HepG2 (cell line): ENCODE results near the gene SETD1A. TPM values are rescaled to one million over a fixed set of nuclear protein-coding genes. Genes with fewer than 3 reads are reported as not detected.
A peak's percentile ranks its signal among the peaks of the same experiment; 100 is the strongest.

Experiments
- CBX2 ChIP-seq, 2 experiments: fragments of 200-600 bp in 1 of 2; sonication (generic); formaldehyde crosslinking in 1 of 2; IDR thresholded peaks; 2 replicates each; pipeline versions ENCODE4 v1.7.0 to v1.8.1; 2018 to 2022; ENCODE audit warnings: low read depth in 2 of 2, low read length in 1 of 2, mild to moderate bottlenecking in 1 of 2, missing genetic modification reagents in 1 of 2
- DZIP1 ChIP-seq: sonication (generic); formaldehyde crosslinking; IDR thresholded peaks from 2 replicates; pipeline ENCODE4 v1.5.0; 2020; ENCODE audit warnings: mild to moderate bottlenecking, missing genetic modification reagents
- ETV6 ChIP-seq: sonication (generic); formaldehyde crosslinking; conservative IDR thresholded peaks from 2 replicates; pipeline ENCODE4 v1.4.0; 2020; ENCODE audit warnings: missing genetic modification reagents
- NR1H2 ChIP-seq: sonication (generic); formaldehyde crosslinking; IDR thresholded peaks from 2 replicates; pipeline ENCODE4 v1.8.1; 2022; ENCODE audit warnings: low read depth, missing genetic modification reagents, borderline replicate concordance
- NR2F6 ChIP-seq, 2 experiments: IDR thresholded peaks; 2 replicates each; pipeline ENCODE4 v1.6.1; 2016; ENCODE audit warnings: antibody characterized with exemption in 1 of 2, mild to moderate bottlenecking in 1 of 2
- PAX8 ChIP-seq: sonication (generic); formaldehyde crosslinking; IDR thresholded peaks from 2 replicates; pipeline ENCODE4 v1.8.0; 2022; ENCODE audit warnings: mild to moderate bottlenecking, missing genetic modification reagents, borderline replicate concordance
- PAXIP1 ChIP-seq: sonication (generic); formaldehyde crosslinking; conservative IDR thresholded peaks from 2 replicates; pipeline ENCODE4 v1.4.0; 2020; ENCODE audit warnings: mild to moderate bottlenecking, missing genetic modification reagents, moderate library complexity
- PLRG1 ChIP-seq: fragments of 450-650 bp; conservative IDR thresholded peaks from 2 replicates; pipeline ENCODE4 v1.6.1; 2016
- PREB ChIP-seq: sonication (generic); formaldehyde crosslinking; IDR thresholded peaks from 2 replicates; pipeline ENCODE4 v1.4.0; 2020; ENCODE audit warnings: missing genetic modification reagents
- RAD51 ChIP-seq: fragments of 450-650 bp; IDR thresholded peaks from 2 replicates; pipeline ENCODE4 v1.6.1; 2016; ENCODE audit warnings: borderline replicate concordance
- RORA ChIP-seq: sonication (generic); formaldehyde crosslinking; IDR thresholded peaks from 2 replicates; pipeline ENCODE4 v1.5.0; 2020; ENCODE audit warnings: mild to moderate bottlenecking, missing genetic modification reagents, moderate library complexity
- SMARCC2 ChIP-seq: fragments of 450-650 bp; IDR thresholded peaks from 2 replicates; pipeline ENCODE4 v1.6.1; 2017; ENCODE audit warnings: antibody characterized with exemption, mild to moderate bottlenecking
- TCF12 ChIP-seq, 2 experiments: fragments of 450-650 bp in 1 of 2; sonication (generic) in 1 of 2; formaldehyde crosslinking in 1 of 2; IDR thresholded peaks; 2 replicates each; pipeline versions ENCODE4 v1.6.1 to v1.8.0; 2017 to 2022; ENCODE audit warnings: antibody characterized with exemption in 1 of 2, mild to moderate bottlenecking in 1 of 2, missing genetic modification reagents in 1 of 2, moderate library complexity in 1 of 2
- ZBTB26 ChIP-seq: IDR thresholded peaks from 2 replicates; pipeline ENCODE4 v1.6.1; 2016; ENCODE audit warnings: missing compliant biosample characterization, missing genetic modification reagents, borderline replicate concordance
- ZNF101 ChIP-seq: sonication (generic); formaldehyde crosslinking; IDR thresholded peaks from 2 replicates; pipeline ENCODE4 v1.4.0; 2020; ENCODE audit warnings: mild to moderate bottlenecking, low read depth, missing genetic modification reagents, borderline replicate concordance
- ZNF235 ChIP-seq: sonication (generic); formaldehyde crosslinking; IDR thresholded peaks from 2 replicates; pipeline ENCODE4 v1.8.1; 2023; ENCODE audit warnings: mild to moderate bottlenecking, missing genetic modification reagents, borderline replicate concordance
- polyA plus RNA-seq, 8 experiments: library from polyadenylated mRNA; depleted of rRNA in 3 of 8; stranded (reverse) in 7 of 8; unstranded in 1 of 8; fragments of >200 nt; fragmentation: Illumina TruSeq in 4 of 8; extraction: Trizol in 4 of 8; gene quantifications; 2 replicates each; pipeline versions ENCODE4 v1.2.1 to v1.2.3, GENCODE V29; 2011 to 2016; ENCODE audit warnings: low read depth in 4 of 8, missing spikeins in 1 of 8, mixed read lengths in 1 of 8; ENCODE audit not compliant: insufficient read depth in 1 of 8
- total RNA-seq, 5 experiments: library from RNA; depleted of rRNA; stranded (reverse); fragments of >200 nt; fragmentation: Illumina TruSeq; extraction: Trizol; gene quantifications; 2 replicates each; pipeline ENCODE4 v1.2.3, GENCODE V29; 2016; ENCODE audit warnings: low read depth in 1 of 5
- TF ChIP-seq, protein P1 (sequence below): sonication (generic); formaldehyde crosslinking; IDR thresholded peaks from 2 replicates; pipeline ENCODE4 v1.9.0; 2021; ENCODE audit warnings: missing genetic modification reagents, mild to moderate bottlenecking, borderline replicate concordance

The SETD1A gene
- total and polyA plus RNA-seq, 2 of the 13 experiments (the other 11 are each of a cell fraction or from before 2014, with no cell fraction given), result 3.8 to 5.6 TPM

GRCh38 chr16:30984669-30985400 is 27.3 kb downstream of the SETD1A start, which contains the start of gene HSD3B7 (continued):
- TF ChIP-seq, protein P1, sequence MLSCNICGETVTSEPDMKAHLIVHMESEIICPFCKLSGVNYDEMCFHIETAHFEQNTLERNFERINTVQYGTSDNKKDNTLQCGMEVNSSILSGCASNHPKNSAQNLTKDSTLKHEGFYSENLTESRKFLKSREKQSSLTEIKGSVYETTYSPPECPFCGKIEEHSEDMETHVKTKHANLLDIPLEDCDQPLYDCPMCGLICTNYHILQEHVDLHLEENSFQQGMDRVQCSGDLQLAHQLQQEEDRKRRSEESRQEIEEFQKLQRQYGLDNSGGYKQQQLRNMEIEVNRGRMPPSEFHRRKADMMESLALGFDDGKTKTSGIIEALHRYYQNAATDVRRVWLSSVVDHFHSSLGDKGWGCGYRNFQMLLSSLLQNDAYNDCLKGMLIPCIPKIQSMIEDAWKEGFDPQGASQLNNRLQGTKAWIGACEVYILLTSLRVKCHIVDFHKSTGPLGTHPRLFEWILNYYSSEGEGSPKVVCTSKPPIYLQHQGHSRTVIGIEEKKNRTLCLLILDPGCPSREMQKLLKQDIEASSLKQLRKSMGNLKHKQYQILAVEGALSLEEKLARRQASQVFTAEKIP, result no peak
- TF ChIP-seq PAX8 (CRISPR knock-in tag), result no peak
- no peak for TF ChIP-seq RORA (CRISPR knock-in tag)
- peak; percentile 73 for TF ChIP-seq ETV6 (CRISPR knock-in tag)
- TF ChIP-seq SMARCC2, result no peak
- TF ChIP-seq PREB (CRISPR knock-in tag), result 0 out of 2 replicates have a peak, but pooled peaks have one; percentile 47
- TF ChIP-seq ZNF101 (CRISPR knock-in tag), result no peak
- TF ChIP-seq ZNF235, result 0 out of 2 replicates have a peak, but pooled peaks have one; percentile 14
- TF ChIP-seq ZBTB26, result peak; percentile 45; the same call in 1 of the 2 replicates
- no peak for TF ChIP-seq DZIP1 (CRISPR knock-in tag)
- no peak for TF ChIP-seq TCF12 (IDR thresholded peaks at IDR 0.05)
- 0 out of 2 replicates have a peak, but pooled peaks have one; percentile 23 for TF ChIP-seq TCF12 (CRISPR knock-in tag; IDR thresholded peaks at IDR 0.05)
- TF ChIP-seq CBX2 (IDR thresholded peaks at IDR 0.05; ENCODE audit: low read depth, low read length), result no peak
- no peak for TF ChIP-seq CBX2 (CRISPR knock-in tag; IDR thresholded peaks at IDR 0.05; ENCODE audit: low read depth)
- TF ChIP-seq NR1H2 (CRISPR knock-in tag), result 0 out of 2 replicates have a peak, but pooled peaks have one; percentile 61
- no peak for TF ChIP-seq PLRG1
- TF ChIP-seq RAD51, result no peak
- TF ChIP-seq PAXIP1 (CRISPR knock-in tag), result peak; percentile 24; the same call in 1 of the 2 replicates
- TF ChIP-seq NR2F6 (IDR thresholded peaks at IDR 0.05), result no peak
- TF ChIP-seq NR2F6 (CRISPR knock-in tag; IDR thresholded peaks at IDR 0.05), result peak; percentile 37; the same call in 1 of the 2 replicates
